Measurements from ENCODE around the gene EIF3D.

The EIF3D gene

DNA sequence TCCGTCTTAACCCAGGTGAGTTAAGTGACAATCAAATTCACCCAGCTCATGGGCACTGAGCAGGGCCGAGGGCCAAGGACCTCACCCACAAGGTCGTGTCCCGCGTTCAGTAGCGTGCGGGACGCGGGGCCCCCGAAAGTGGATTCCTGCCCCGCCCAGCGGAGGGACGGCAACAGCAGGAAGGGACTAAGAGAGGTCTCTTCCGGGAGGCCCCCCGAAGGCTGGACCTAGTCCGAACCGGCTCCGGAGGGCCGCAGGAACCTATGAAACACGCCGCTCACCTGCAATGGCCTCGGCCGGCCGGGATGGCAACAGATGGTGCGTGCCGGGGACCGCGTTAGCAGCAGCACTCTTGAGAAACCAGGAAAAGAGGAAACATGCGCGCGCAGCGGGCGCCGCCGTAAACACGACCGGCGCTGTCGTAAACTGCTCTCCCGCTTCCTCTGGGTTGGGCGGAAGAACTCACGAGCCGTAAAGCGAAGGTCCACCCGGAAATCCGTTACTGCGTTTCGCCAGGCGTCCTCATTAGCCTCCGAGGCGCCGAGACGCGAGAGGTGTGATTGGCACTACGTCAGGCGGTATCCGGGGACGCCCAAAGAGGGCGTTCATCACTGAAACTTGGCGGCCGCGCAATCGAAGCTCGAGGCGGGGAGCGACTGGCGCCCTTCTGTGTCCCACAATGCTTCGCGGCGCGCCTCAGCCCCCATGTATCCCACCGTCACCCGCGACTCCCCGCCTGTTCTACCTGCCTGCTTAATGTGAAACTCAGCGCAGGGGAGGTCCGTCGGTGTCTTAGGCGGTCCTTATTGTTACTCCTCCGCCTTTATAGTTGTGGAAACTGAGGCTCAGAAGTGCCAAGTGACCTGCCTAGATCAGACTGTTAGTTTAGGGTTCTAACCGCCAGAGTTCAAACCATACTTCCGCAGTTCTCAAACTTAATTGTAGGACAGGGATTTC is at the start of gene EIF3D:
TSS of gene EIF3D (minus strand) at position 372 of the 957 bp plus-strand sequence. CDS start 3,045 bp downstream, outside the sequence.
- peak; percentile 100 for DNase-seq

- DNase-seq: no peak
These were observed 49.7 kb upstream of the EIF3D start for GRCh38 chr22:36578619-36579018.

- DNase-seq: peak; percentile 97
These were observed 48.1 kb upstream of the EIF3D start for GRCh38 chr22:36577019-36577418.

DNA sequence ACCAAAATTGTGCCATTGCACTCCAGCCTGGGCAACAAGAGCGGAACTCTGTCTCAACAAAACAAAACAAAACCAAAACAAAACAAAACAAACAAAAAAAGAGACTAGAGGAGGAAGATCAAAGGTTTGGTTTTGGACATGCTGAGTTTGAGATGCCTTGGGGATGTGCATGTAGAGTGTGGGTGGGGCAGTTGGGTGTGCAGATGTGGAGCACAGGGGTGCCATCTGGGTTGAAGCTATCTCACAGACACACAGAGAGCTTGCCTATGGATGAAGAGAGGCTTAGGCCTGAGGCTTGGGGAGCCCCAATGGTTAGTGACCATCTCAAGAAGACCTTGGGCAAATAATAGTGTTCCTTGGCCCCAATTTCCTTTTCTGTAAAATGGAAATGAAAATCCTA is 45.8 kb upstream of the EIF3D start:
- DNase-seq: no peak

DNA sequence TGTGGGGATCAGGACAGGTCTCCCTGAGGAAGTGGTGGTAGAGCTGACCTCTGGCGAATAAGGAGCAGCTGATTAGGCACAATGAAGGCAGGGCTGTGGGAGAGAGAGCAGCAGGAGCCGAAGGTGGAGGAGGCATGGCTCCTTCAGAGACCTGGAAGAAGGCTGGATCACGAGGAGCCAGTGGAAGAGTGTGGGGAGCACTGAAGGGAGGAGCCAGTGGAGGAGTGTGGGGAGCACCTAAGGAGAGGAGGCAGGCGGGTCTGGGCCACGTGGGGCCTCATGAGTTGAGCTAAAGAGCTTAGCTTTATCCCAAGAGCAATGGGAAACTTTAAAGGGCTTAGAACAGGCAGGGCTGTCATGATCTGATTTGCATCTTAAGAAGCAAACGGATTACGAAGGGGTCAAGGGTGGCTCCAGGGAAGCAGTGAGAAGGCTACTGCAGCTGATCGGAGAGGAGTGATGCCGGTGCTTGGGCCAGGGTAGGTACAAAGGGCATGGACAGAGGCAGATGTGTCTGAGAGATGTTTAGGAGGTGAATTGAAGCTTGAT is 44.9 kb upstream of the EIF3D start:
- no peak for DNase-seq

- DNase-seq: no peak
These were observed 43.0 kb upstream of the EIF3D start for GRCh38 chr22:36571991-36572390.

GRCh38 chr22:36569999-36570398 is 41.0 kb upstream of the EIF3D start:
- peak; percentile 59 for DNase-seq

DNA sequence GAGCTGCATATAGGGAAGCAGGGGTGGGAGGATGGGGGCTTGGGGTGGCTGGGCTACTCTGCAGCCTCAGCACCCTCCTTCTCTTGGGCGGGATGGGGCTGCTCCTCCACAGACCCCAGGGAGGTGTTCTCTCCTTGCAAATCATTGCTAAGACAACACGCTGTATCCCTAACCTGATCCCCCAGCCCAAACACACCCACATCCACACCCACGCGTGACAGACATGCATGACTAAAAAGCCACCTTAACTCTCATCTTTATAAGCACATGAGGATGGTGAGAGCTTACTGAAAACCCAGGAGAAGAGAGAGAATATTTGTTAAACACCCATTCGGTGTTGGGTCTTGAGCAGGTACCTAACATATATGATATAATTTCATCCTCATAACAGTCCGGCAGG is 39.9 kb upstream of the EIF3D start:
- no peak for DNase-seq

DNA sequence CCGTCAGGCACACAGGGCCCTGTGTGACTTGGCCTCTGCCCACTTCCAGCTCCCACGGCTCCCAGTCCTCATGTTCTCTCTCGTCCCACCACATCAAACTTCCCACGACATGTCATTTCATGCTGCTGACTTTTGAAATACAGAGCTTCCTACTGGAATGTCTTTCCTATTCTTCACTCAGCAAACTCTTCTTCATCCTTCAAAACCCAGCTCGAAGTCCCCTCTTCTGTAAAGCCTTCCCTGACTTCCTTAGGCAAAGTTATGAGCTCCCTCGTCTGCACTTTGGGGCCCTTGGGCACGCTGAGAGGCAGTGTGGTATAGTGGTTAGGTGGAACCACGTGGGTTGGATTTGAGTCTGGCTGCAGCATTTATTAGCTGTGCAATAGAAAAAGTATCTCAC is 37.8 kb upstream of the EIF3D start:
- no peak for DNase-seq

GRCh38 chr22:36565686-36566085 is 36.7 kb upstream of the EIF3D start:
- no peak for DNase-seq

GRCh38 chr22:36565159-36565507 is 36.2 kb upstream of the EIF3D start:
- DNase-seq: no peak

DNA sequence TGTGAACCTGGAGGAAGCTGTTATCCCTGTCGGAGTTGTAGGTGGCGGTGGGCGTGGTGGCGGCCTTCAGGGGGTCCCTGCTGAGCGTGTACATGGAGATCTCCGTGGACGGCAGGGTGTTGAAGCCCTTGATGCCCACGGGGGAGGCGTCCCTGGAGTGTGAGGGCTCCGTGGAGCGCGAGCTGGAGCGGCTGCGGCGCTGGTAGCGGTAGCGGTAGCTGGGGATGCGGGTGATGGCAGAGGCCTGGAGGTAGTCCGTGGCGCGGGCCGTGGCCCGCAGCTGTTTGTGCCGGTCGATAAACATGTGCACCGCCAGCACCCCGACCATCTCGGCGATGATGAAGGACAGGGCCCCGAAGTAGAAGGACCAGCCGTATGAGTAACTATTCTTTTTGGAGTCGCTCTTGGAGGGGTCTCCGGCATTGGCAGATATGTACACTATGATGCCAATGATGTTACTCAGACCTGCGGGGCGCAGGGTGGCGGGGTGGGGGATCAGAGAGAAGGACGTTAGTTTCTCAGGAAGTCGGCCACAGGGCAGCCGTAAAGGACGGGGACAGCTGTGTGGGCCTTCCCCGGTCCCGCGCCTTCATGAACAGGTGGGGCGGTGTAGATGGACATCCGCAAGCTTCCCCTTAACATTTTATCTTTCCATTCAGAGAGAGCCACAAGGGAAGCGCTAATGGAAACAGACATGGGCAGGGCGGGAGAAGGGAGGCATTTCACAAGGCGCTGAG is 35.6 kb upstream of the EIF3D start:
- no peak for DNase-seq

- no peak for DNase-seq
These were observed 34.9 kb upstream of the EIF3D start for GRCh38 chr22:36563898-36564297.

GRCh38 chr22:36563444-36563843 is 34.5 kb upstream of the EIF3D start:
- no peak for DNase-seq

- no peak for DNase-seq
These were observed 34.0 kb upstream of the EIF3D start for GRCh38 chr22:36563001-36563400.

GRCh38 chr22:36562261-36562835 is 33.4 kb upstream of the EIF3D start:
- DNase-seq: no peak

- DNase-seq: no peak
These were observed 32.4 kb upstream of the EIF3D start for GRCh38 chr22:36561291-36561811.

DNA sequence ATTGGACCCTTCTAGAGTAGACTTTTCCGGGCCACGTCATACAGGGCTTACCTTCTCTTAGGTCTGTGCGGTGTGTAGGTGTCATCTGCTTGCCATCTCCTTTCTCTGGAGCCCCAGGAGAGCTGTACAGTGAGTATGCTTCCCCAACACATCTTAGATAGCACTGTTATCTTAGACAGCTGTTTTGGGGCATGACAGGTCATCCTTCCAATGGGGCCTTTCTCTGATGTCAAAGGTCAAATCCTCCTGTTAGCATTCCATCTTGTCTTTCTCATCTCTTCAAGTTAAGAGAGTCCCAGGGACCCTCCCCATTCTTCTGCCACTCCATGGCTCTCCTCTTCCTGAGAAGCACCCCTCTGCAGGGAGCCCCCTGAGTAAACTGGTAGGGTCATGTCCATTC is 31.0 kb upstream of the EIF3D start:
- DNase-seq: no peak

- no peak for DNase-seq
These were observed 25.1 kb upstream of the EIF3D start for GRCh38 chr22:36554098-36554497.

DNA sequence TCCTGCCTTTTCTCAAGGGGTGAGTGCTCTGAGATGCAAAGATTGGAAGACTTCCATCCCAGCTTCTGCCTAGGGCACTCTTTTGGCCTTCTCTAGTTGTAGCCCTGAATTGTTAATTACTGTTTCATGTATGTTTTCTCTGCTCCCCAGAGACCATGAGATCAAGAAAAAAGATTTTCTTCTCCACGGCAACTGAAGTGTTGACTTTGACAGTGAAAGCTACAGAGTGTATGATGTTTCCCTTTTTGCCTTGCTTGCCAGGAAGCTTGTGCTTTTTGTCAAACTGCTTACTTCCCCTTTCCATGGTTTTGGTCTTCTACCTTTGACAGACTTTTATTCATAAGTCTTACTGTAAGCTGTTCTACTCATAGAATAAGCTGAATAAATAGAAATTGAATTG is 23.3 kb upstream of the EIF3D start:
- DNase-seq: no peak

GRCh38 chr22:36550701-36551495 is 21.9 kb upstream of the EIF3D start:
- no peak for DNase-seq

DNA sequence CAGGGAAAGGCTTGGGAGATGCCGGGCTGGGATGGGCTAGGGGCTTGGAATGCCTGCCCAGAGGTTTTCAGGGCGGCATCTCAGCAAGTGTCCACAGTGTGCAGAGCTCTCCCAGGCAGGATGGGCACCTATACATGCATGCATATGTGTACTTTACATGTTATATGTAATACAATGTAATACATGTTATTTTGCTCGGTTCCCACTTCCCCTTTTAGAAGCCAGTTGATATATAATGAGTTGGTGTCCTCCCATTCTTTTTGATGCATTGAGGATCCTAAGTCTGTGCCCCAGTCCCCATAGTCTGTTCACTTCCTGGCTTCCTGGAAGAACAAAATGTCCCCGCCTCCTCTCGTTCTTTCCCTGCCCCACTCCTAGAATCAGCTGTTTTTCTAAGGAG is 20.1 kb upstream of the EIF3D start:
- no peak for DNase-seq

All from fibroblast of upper back skin (primary cell).